CD14-positive monocyte (primary cell): ENCODE results near the gene ARHGEF19. TPM values are rescaled to one million over a fixed set of nuclear protein-coding genes. Genes with fewer than 3 reads are reported as not detected.

ENCODE experiments used
- DNase-seq, 3 donors: peaks; one replicate each; pipeline ENCODE4 v3.0.0-alpha.2; 2011 to 2022
- H2AFZ ChIP-seq: 2 replicates; pipeline ENCODE4 v1.6.0; 2012; ENCODE audit warnings: mild to moderate bottlenecking, low read depth, low read length, inconsistent platforms; ENCODE audit not compliant: insufficient read depth, poor library complexity, severe bottlenecking
- H3K27ac ChIP-seq, 2 donors: 1 replicate in 1 of 2; 2 replicates in 1 of 2; pipeline ENCODE4 v1.5.1; 2012 to 2013; ENCODE audit warnings: low read length in 2 of 2, control low read depth in 1 of 2, inconsistent platforms in 1 of 2, low read depth in 1 of 2, mild to moderate bottlenecking in 1 of 2
- H3K27me3 ChIP-seq, 2 donors: one replicate each; pipeline versions ENCODE4 v1.6.0 to v1.6.1; 2011 to 2013; ENCODE audit warnings: low read length in 2 of 2; ENCODE audit not compliant: control insufficient read depth in 2 of 2, insufficient read depth in 2 of 2
- H3K36me3 ChIP-seq, 2 donors: replicated peaks in 1 of 2; 1 replicate in 1 of 2; 2 replicates in 1 of 2; pipeline versions ENCODE4 v1.5.1 to v1.6.1; 2012 to 2013; ENCODE audit warnings: low read length in 2 of 2, control low read depth in 1 of 2, inconsistent platforms in 1 of 2, mild to moderate bottlenecking in 1 of 2; ENCODE audit not compliant: insufficient read depth in 2 of 2, control insufficient read depth in 1 of 2
- H3K4me1 ChIP-seq, 2 donors: 1 replicate in 1 of 2; 2 replicates in 1 of 2; pipeline versions ENCODE4 v1.5.1 to v1.6.1; 2012 to 2013; ENCODE audit warnings: low read length in 2 of 2, control low read depth in 1 of 2, inconsistent platforms in 1 of 2, mild to moderate bottlenecking in 1 of 2, moderate library complexity in 1 of 2; ENCODE audit not compliant: insufficient read depth in 2 of 2, control insufficient read depth in 1 of 2
- H3K4me2 ChIP-seq: replicated peaks from 2 replicates; pipeline ENCODE3; 2012; ENCODE audit warnings: low read length, moderate library complexity, mild to moderate bottlenecking; ENCODE audit not compliant: poor library complexity, severe bottlenecking; ENCODE audit errors: extremely low read depth
- H3K4me3 ChIP-seq, 3 experiments: fragments of 200-600 bp in 1 of 3; sonication (generic) in 1 of 3; replicated peaks in 1 of 3; 1 replicate in 2 of 3; 2 replicates in 1 of 3; pipeline ENCODE4 v1.5.1; 2011 to 2013; ENCODE audit warnings: low read length in 3 of 3, mild to moderate bottlenecking in 3 of 3, control low read depth in 2 of 3, low read depth in 2 of 3, inconsistent platforms in 1 of 3, moderate library complexity in 1 of 3
- H3K79me2 ChIP-seq: 2 replicates; pipeline ENCODE4 v1.6.0; 2012; ENCODE audit warnings: mild to moderate bottlenecking, control low read depth, inconsistent platforms, low read length, moderate library complexity; ENCODE audit not compliant: insufficient read depth
- H3K9ac ChIP-seq: 2 replicates; pipeline ENCODE4 v1.6.0; 2017; ENCODE audit warnings: low read length, mild to moderate bottlenecking; ENCODE audit not compliant: insufficient read depth, poor library complexity, severe bottlenecking
- H3K9me3 ChIP-seq, 2 donors: replicated peaks in 1 of 2; 1 replicate in 1 of 2; 2 replicates in 1 of 2; pipeline versions ENCODE4 v1.5.1 to v1.6.1; 2012 to 2013; ENCODE audit warnings: low read length in 2 of 2, control low read depth in 1 of 2; ENCODE audit not compliant: control insufficient read depth in 1 of 2, insufficient read depth in 1 of 2
- H4K20me1 ChIP-seq: 2 replicates; pipeline ENCODE4 v1.6.0; 2012; ENCODE audit warnings: mild to moderate bottlenecking, low read length, control low read depth, moderate library complexity; ENCODE audit not compliant: insufficient read depth
- H3K27ac Mint-ChIP-seq, 7 donors: one replicate each; pipeline ENCODE4 v1.8.0; 2020; ENCODE audit warnings: mild to moderate bottlenecking in 7 of 7, mixed read lengths in 7 of 7, moderate library complexity in 6 of 7, inconsistent platforms in 2 of 7
- H3K27me3 Mint-ChIP-seq, 3 donors: one replicate each; pipeline ENCODE4 v1.8.0; 2021 to 2022; ENCODE audit warnings: low read depth in 3 of 3, mild to moderate bottlenecking in 3 of 3, mixed read lengths in 3 of 3, moderate library complexity in 3 of 3, inconsistent platforms in 1 of 3
- H3K36me3 Mint-ChIP-seq, 2 donors: one replicate each; pipeline ENCODE4 v1.8.0; 2020; ENCODE audit warnings: mixed read lengths in 2 of 2, inconsistent platforms in 1 of 2, mild to moderate bottlenecking in 1 of 2
- H3K4me1 Mint-ChIP-seq: one replicate; pipeline ENCODE4 v1.8.0; 2020; ENCODE audit warnings: mild to moderate bottlenecking, mixed read lengths
- H3K4me3 Mint-ChIP-seq, 2 donors: one replicate each; pipeline ENCODE4 v1.8.0; 2020; ENCODE audit warnings: mild to moderate bottlenecking in 2 of 2, mixed read lengths in 2 of 2, moderate library complexity in 1 of 2
- H3K9me3 Mint-ChIP-seq, 7 donors: one replicate each; pipeline ENCODE4 v1.8.0; 2020 to 2022; ENCODE audit warnings: mixed read lengths in 7 of 7, mild to moderate bottlenecking in 6 of 7, moderate library complexity in 6 of 7, inconsistent platforms in 2 of 7
- WGBS: methylation state at CpG from one replicate; pipeline ENCODE4 v1.1.5; 2013; ENCODE audit warnings: missing lambda C conversion rate; ENCODE audit not compliant: insufficient coverage; 5-methylcytosine and 5-hydroxymethylcytosine counted together
- intact Hi-C, 2 donors: fragments of 100-400 bp; cut with micrococcal nuclease; formaldehyde crosslinking; loops; one replicate each; pipeline versions ENCODE4 v1.15.0 to v1.15.1; 2023
- polyA plus RNA-seq, 3 donors: library from polyadenylated mRNA; depleted of rRNA in 1 of 3; unstranded in 2 of 3; stranded (reverse) in 1 of 3; fragments of 300-500 nt in 2 of 3; fragments of >200 nt in 1 of 3; fragmentation: Illumina TruSeq in 2 of 3; gene quantifications; 1 replicate in 2 of 3; 2 replicates in 1 of 3; pipeline ENCODE4 v1.2.3, GENCODE V29; 2012 to 2021
- TF ChIP-seq, protein P1 (sequence below): fragments of 200-600 bp; IDR thresholded peaks from one replicate; pipeline ENCODE4 v1.8.0; 2022; ENCODE audit warnings: antibody characterized with exemption, mild to moderate bottlenecking

Gene ARHGEF19
- polyA plus RNA-seq, 3 donors = 2.2 to 7.9 (median 2.3) TPM

DNA sequence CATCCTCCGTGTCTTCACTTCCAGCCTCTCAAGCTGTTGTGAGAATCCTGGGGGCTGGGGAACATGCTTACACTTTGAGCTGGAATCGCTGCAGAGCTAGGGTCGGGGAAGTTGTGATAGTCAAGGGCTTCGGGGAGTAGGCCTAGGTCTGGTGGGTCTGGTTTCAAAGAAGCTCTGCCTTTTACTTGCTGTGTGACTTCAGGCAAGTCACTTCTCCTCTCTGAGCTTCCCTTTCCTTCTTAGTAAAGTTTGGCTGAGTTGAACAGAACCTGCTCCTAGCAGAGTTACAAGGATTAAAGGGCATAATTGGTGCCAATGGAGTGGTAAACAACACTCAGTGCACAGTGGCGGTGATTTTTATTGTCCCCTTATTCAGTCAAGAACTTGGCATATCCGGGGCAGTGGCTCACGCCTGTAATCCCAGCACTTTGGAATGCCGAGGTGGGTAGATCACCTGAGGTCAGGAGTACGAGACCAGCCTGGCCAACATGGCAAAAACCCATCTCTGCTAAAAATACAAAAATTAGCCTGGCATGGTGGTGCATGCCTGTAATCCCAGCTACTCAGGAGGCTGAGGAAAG is 25.7 kb downstream of the ARHGEF19 start:
- Histone ChIP-seq H3K4me3 (no peak overlapping the region), H3K79me2 (no peaks in the 10 kb centered on the region), H3K9ac (no peak overlapping the region), H3K4me2 (no peak overlapping the region), H4K20me1 (no peaks in the 10 kb centered on the region), H2AFZ (no peak overlapping the region), H3K27ac (no peak overlapping the region), H3K4me1 (no peaks in the 10 kb centered on the region), H3K9me3 (no peaks in the 10 kb centered on the region), H3K36me3 (no peaks in the 10 kb centered on the region), H3K27me3 (no peaks in the 10 kb centered on the region)
- WGBS = 91% methylated on average over 5 of the region's 9 CpGs
- no peak for DNase-seq
- Mint-ChIP-seq H3K4me3 (no peak overlapping the region), H3K4me1 (peaks cover 2% of the 10 kb centered on the region), H3K36me3 (no peaks in the 10 kb centered on the region), H3K27ac (peak overlapping the region in 1 of 7 donors; percentile 54), H3K9me3 (no peaks in the 10 kb centered on the region), H3K27me3 (peaks cover 2 to 23% (median 10%) of the 10 kb centered on the region in 3 donors)
- TF ChIP-seq, protein P1, sequence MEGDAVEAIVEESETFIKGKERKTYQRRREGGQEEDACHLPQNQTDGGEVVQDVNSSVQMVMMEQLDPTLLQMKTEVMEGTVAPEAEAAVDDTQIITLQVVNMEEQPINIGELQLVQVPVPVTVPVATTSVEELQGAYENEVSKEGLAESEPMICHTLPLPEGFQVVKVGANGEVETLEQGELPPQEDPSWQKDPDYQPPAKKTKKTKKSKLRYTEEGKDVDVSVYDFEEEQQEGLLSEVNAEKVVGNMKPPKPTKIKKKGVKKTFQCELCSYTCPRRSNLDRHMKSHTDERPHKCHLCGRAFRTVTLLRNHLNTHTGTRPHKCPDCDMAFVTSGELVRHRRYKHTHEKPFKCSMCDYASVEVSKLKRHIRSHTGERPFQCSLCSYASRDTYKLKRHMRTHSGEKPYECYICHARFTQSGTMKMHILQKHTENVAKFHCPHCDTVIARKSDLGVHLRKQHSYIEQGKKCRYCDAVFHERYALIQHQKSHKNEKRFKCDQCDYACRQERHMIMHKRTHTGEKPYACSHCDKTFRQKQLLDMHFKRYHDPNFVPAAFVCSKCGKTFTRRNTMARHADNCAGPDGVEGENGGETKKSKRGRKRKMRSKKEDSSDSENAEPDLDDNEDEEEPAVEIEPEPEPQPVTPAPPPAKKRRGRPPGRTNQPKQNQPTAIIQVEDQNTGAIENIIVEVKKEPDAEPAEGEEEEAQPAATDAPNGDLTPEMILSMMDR = no peak
- intact Hi-C loops = loop anchor here (1.0 to 10.0 kb wide), 3 partner anchors 107 to 182 kb away; partner anchors contain the start of genes HSPB7 (in 1 of the 2) and SRARP (in 1 of the 2)

DNA sequence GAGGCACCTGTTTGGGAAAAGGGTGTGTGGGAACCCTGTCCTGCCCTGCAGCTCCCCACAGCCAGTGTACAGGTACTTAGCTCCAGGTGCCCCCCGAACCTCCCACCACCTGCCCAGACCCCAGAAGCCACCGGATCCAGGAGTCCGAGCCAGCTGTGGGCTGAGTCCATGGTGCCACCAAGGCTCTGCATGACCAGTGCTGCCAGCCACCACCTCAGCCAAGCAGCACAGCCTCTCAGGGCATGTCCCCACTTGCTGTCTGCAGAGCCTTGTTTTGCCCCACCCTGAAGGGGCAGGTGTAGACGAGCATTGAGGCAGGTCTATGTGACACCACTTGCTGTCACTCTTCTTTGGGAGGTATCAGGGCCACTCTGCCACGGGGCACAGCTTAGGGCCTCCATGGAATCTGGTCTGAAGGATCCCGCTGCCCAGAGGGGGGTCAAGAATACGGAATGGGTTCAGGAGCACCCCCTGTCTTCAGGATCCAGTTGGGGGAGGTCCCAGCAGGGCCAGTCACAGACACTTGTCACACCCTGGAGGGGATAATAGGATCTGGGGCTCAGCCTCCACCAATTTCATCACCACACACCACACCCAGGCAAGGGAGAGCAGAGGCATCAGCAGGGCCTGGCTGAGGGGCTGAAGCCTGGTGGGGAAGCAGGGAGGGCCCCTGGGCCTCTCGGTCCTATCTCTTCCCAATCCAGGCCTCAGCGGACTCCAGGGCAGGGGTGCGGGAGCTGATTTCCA is 27.7 kb downstream of the ARHGEF19 start:
- H3K9me3 ChIP-seq = no peaks in the 10 kb centered on the region
- Mint-ChIP-seq H3K27ac (no peak overlapping the region), H3K4me3 (no peak overlapping the region), H3K4me1 (peaks cover 2% of the 10 kb centered on the region), H3K27me3 (peaks cover 2 to 14% (median 6%) of the 10 kb centered on the region in 3 donors), H3K9me3 (no peaks in the 10 kb centered on the region), H3K36me3 (no peaks in the 10 kb centered on the region)
- WGBS = 95% methylated on average over 8 of the region's 10 CpGs
- no peak overlapping the region for H3K4me2 ChIP-seq
- intact Hi-C loops = loop anchor here (10.0 kb wide), 2 partner anchors 170 to 180 kb away; partner anchors contain the start of genes HSPB7 (in 1 of the 2) and SRARP (in 1 of the 2)
- no peaks in the 10 kb centered on the region for H3K36me3 ChIP-seq
- no peaks in the 10 kb centered on the region for H4K20me1 ChIP-seq
- no peak overlapping the region for H3K27ac ChIP-seq
- no peaks in the 10 kb centered on the region for H3K79me2 ChIP-seq
- H3K9ac ChIP-seq = no peak overlapping the region
- TF ChIP-seq, protein P1 = no peak
- H3K4me1 ChIP-seq = no peaks in the 10 kb centered on the region
- no peak for DNase-seq
- H2AFZ ChIP-seq = no peak overlapping the region
- H3K27me3 ChIP-seq = no peaks in the 10 kb centered on the region
- H3K4me3 ChIP-seq = no peak overlapping the region
